ENCODE measurements around the gene LRWD1.

GRCh38 chr7:102429141-102429899 lies 35.5 kb upstream of the LRWD1 start:
- TF ChIP-seq CTCF (IDR thresholded peaks at IDR 0.05; ENCODE audit: borderline replicate concordance, extremely low read depth, low read length, poor library complexity, severe bottlenecking) (no peak), EZH2 (IDR thresholded peaks at IDR 0.05; ENCODE audit: borderline replicate concordance, low read depth, low read length, severe bottlenecking) (no peak)
